NCI-H774 (cell line): Measurements from ENCODE around the gene BORCS5.
"Not testable (repeated sequence)": the region's sequence is repeated elsewhere in the genome, so short reads cannot be mapped to it uniquely, and the experiment has no call there.

Source experiments
- DNase-seq: peaks from one replicate; lab custom pipeline; 2025; lab: John Stamatoyannopoulos, UW

BORCS5 gene

GRCh38 chr12:12393171-12393570 is 36.3 kb downstream of the BORCS5 start:
- no peak for DNase-seq

DNA sequence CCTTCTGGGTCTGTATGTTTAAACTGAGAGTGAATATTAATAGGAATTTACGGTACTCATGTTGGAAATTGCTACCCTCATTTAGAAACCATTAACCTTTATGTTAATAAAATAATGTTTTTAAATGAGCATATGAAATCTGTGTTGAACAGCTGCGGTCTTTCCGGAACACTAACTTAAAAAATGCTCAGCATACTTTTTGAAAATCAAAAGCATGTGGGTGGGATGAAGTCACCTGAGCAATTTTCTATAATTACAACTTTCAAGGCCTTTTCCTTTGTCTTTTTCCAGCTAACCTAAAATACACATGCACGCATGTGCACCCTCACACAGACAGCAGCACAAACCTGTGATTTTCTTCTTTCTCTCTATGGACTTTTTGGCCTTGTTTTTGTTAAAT is 39.8 kb downstream of the BORCS5 start:
- DNase-seq: no peak

- no peak for DNase-seq
Observed at GRCh38 chr12:12397184-12397583, 40.3 kb downstream of the BORCS5 start.

DNA sequence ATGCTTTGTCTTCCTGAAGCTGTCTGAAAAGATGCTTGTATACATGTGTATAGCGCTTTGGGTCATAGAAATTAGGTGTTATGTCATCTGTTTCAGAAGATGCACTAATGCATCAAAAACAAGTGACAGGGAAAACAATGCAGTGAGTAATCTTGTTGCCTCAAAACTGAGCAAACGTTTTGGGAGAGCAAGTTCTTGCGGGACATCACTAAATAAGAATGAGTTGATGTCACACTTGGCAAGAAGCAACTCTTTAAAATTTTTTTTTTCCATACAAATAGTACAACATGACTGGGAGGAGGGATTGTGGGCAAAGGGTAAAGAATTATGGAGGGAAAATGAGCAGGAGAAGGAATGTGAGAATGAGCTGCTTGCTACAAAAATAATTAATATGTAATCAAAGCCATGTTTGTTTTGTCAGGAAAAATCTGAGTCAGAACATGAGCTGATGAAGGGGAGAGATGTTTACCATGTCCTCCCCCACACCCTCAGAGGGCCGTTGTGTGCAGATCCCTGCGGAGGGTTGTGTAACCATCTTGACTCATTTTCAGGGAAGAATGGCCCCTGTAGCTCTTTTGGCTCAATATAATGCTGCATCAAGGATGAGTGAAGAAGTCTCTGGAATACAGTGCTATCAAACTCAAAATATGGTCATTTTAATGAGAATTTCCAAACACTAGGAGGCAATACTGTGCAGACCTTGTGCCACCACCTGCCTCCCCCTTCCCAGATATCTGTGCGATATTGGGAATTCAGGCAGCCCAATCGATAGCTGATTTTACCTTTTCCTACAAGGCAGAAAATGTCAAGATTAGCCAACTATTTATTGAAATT is 41.4 kb downstream of the BORCS5 start:
- DNase-seq: no peak

- DNase-seq: no peak
Observed at GRCh38 chr12:12399161-12399560, 42.3 kb downstream of the BORCS5 start.

DNA sequence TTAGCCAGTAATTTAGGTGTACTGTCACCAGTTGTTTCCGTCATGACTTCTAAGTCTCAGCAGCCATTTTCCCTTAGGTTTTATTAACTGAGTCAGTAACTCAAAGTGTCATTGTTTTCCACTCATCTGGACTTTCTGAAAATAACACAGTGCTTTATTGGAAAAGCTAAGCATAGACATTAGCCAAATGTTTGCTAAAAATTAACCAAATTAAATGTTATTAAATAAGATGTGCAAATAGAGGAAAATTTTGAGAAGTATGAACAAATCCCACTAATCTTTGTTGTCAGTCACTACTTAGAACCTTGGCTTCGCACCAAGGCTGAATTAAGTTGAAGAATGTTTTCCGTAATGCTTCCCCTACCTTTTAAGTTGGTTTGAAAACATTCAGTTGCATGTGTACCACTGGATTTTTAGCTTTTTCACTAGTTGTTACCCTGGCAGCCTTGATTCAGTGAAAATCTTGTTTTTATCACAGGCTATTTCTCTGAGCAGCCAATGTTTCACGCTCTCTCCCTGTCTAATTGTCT is 43.0 kb downstream of the BORCS5 start:
- no peak for DNase-seq

DNA sequence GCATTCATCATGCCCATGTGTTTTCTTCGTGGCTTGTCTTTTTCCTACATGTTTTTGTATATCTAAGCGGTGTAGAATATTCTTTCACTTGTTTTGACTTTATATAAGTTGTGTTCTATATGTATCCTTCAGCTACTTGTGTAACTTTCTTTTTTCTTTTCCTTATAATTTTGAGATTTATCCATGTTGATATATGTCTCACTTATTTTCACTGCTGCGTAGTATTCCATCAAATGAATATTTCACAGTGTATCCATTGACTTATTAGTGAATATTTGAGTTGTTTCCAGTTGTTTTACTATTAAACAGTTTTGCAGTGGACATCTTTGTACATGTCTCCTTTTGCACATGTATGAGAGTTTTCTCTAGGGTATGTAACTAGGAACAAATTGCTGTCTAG is 43.9 kb downstream of the BORCS5 start:
- no peak for DNase-seq

DNA sequence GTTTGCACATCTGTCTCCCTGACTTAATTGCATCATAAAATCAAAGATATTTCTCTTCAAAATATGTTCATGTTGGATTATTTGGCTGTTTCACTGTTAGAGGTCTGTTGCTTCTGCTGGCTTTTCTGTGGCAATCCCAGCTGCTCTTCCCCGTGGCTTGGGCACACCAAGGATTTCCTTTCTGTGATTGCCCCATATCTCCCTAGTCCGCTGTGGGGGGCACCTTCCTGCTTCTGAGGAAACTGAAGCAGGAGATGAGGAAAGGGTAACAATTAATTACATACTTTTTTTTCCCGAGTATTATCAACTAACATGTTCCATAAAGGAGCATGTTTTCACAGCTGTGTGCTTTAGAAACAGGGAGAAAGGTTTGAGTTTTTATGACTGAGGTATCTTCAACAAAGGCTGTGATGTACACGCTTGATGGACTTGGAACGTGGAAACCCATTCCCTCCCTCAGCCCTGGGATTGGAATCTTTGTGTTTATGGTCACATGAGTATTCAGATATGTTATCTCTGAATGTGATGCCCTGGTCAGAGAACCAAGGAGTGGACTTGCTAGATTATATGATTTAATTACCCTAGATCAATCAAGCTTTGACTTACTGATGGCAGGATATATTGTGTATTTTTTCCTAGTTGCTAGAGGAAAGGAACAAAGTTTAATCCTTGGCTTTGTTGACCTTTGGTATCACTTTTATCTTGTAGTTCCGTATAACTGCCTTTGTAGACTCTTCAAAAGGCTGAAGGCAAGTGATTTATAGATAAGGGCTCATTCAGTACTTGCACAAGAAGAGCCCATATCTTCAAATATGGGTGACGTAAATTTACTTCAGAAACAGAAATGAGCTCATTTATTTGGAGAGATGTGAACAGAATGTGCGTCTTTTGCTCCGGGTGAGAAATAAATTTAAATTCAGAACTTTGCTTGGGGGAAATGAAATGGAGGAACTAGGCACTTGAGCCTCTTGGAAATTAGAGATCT is 46.7 kb downstream of the BORCS5 start:
- no peak for DNase-seq

- DNase-seq: peak; percentile 34
Observed at GRCh38 chr12:12404297-12404696, 47.4 kb downstream of the BORCS5 start.

- no peak for DNase-seq
Observed at GRCh38 chr12:12405882-12406281, 49.0 kb downstream of the BORCS5 start.

DNA sequence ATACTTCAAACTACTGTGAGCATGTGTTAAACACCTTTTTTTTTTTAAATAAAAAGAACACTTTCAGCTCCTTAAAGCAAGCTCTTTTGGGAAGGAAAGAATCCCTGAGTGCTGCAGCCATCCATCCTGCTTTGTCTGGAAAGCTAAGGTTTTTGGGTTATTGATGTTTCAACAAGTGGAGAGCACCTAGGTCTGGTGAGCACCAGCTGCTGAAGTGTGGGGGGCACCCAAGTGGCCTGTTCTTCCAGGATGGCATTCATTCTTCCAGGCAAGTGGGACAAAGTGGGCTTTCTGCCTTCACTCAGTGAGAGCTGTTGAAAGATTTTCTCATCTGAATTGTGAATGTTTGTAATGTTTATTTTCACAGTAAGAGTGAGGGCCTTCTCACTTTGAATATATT is 49.9 kb downstream of the BORCS5 start:
- DNase-seq: no peak

DNA sequence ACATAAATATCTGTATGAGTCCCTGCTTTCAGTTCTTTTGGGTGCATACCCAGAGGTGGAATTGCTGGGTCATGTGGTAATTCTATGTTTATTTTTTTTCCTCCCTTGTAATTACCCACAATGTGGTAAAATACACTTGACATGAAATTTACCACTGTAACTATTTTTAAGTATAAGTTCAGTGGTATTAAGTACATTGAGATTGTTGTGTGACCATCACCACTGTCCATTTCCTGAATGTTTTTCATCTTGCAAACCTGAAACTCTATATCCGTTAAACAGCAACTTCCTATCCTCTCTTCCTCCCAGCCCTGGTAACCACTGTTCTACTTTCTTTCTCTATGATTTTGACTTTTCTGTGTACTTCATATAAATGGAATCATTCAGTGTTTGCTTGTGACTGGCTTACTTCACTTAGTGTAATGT is 51.4 kb downstream of the BORCS5 start:
- DNase-seq: no peak

DNA sequence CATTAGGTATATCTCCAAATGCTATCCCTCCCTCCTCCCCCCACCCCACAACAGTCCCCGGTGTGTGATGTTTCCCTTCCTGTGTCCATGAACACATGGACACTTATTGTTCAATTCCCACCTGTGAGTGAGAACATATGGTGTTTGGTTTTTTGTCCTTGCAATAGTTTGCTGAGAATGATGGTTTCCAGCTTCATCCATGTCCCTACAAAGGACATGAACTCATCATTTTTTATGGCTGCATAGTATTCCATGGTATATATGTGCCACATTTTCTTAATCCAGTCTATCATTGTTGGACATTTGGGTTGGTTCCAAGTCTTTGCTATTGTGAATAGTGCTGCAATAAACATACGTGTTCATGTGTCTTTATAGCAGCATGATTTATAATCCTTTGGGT is 52.5 kb downstream of the BORCS5 start:
- not testable (repeated sequence) for DNase-seq

DNA sequence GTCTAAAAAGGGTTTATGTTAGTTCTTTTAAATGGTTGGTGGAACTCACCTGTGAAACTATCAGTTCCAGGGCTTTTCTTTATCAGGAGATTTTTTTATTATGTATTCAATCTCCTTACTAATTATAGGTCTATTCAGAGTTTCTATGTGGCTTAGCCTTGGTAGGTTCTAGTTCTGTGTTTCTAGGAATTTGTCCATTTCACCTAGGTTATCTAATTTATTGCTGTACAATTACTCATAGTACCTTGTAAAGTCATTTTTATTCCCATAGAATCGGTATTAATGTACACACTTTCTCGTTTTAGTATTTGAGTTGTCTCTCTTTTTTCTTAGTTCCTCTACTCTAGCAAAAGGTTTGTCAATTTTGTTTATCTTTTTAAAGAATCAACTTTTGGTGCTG is 59.0 kb downstream of the BORCS5 start:
- DNase-seq: no peak

DNA sequence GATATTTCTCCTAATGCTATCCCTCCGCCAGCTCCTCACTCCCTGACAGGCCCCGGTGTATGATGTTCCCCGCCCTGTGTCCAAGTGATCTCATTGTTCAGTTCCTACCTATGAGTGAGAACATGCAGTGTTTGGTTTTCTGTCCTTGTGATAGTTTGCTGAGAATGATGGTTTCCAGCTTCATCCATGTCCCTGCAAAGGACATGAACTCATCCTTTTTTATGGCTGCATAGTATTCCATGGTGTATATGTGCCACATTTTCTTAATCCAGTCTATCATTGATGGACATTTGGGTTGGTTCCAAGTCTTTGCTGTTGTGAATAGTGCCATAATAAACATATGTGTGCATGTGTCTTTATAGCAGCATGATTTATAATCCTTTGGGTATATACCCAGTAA is 62.3 kb downstream of the BORCS5 start:
- DNase-seq: not testable (repeated sequence)

DNA sequence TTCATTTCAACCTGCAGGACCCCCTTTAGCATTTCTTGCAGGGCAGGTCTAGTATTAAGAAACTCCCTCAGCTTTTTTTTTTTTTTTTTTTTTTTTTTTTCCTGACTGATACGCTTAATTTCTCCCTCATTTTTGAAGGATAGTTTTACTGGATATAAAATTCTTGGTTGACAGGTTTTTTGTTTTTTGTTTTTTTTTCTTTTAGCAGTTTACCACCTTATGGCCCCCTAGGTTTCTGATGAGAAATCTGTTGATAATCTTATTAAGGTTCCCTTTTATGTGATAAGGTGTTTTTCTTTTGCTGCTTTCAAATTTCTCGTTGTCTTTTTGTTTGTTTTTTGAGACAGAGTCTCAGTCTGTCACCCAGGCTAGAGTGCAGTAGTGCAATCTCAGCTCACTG is 66.5 kb downstream of the BORCS5 start:
- DNase-seq: no peak

- no peak for DNase-seq
Observed at GRCh38 chr12:12425001-12425400, 68.1 kb downstream of the BORCS5 start.

DNA sequence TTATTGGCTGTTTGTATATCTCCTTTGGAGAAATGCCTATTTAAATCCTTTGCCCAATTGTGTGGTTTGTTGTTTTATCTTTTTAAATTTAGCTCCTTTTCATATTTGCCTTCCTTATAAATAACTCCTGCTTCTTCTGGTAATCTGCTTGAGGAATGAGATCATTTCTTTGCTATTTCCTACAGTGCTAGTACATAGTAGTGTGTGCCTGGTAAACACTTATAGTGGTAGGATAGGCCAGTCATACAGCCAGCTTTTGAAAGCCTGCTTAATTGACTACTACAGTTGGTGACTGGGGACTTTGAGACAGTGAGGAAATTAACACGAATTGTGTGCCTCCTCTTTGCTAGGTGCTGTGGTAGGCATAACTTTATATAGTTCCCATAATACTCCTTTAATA is 68.7 kb downstream of the BORCS5 start:
- DNase-seq: peak; percentile 34

DNA sequence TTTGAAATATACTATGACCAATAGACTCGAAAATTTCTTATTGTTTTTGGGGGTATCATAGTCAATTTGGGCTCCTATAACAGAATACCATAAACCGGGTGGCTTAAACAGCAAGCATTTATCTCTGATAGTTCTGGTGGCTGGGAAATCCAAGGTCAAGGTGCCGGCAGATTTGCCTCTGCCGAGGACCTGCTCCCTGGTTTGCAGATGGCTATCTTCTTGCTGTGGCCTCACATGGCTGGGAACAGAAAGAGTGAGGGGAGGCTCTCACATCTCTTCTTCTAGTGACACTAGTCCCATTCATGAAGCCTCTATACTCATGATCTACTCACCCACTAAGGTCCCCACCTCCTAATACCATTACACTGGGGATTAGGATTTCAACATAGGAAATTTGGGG is 70.7 kb downstream of the BORCS5 start:
- no peak for DNase-seq

- DNase-seq: no peak
Observed at GRCh38 chr12:12428047-12428446, 71.2 kb downstream of the BORCS5 start.

DNA sequence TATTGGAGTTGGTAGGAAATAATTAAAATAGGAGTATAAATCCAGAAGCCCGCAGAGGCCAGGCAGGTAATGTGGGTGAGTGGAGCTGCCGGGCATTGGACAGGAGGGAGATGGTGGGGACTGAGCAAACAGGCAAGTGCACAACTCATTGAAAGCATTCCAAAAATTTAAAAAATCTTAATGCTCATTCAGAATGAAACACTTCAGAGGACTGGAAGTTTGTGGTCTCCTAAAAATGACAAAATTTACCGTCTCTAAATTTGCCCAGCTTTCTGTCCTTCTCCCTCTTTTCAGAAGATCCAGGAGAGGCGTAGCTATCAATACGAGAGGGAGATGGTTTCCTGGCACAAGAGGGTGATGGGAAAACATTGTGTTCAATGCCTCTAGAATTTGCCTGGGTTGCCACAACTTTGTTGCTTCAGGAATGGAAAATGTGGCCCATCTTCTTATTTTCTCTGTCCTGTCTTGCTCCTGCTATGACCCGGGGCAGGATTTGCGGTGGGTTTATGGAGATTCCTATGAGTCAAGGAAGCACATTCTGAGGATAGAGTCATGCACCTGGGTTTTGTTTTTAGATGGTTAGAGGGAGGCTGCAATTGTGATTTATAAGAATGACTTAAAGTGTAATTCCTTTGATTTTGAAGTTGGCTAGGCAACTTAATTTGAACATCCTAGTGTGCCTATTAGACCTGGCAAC is 72.2 kb downstream of the BORCS5 start:
- no peak for DNase-seq

- peak; percentile 12 for DNase-seq
Observed at GRCh38 chr12:12432364-12432763, 75.5 kb downstream of the BORCS5 start.
